ENCODE results near the gene EMP2.
"Not testable (repeated sequence)": the region's sequence is repeated elsewhere in the genome, so short reads cannot be mapped to it uniquely, and the experiment has no call there.

The EMP2 gene

DNA sequence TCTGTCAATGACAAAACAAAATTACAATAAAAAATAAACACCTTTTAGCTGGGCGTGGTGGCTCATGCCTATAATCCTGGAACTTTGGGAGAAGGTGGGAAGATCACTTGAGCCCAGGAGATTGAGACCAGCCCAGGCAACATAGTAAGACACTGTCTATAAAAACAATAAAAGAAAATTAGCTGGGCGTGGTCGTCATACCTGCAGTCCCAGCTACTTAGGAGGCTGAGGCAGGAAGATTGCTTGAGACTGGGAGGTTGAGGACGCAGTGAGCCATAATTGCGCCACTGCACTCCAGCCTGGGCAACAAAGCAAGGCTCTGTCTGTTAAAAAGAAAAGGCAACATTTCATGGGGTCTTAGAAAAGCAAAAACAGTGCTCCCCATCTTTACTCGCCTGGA, 32.7 kb downstream of the EMP2 start:
- DNase-seq: no peak

DNA sequence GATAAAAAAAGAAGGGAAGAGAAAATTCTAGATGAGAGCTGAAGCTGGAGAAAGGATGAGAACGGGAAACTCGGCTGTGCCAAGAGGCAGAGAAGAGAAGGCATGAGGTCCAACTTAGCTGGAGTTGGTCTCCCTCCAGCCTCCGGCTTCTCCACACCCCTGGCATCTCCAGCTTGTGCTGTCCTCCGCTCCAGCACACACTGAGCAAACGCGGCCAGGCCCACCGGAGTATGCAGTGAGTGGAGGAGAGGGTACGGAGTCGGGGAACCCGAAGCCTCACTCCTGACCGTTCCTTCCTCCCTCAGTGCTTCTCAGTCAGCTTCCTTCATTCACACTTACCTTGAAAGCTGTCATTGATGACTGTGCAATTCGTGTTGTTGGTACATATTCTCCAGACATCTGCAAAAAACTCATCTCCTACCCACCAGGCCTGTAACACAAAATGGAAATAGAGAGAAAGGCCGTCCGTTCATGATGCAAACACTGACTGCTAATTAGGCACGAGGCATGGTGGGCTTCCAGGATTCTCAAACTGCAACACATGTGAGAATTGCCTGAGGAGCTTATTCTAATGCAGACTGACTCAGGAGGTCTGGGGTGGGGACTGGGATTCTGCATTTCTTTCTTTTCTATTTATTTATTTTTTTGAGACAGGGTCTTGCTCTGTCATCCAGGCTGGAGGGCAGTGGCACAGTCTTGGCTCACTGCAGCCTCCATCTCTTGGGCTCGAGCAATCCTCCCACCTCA, 37.0 kb downstream of the EMP2 start:
- DNase-seq: no peak

DNA sequence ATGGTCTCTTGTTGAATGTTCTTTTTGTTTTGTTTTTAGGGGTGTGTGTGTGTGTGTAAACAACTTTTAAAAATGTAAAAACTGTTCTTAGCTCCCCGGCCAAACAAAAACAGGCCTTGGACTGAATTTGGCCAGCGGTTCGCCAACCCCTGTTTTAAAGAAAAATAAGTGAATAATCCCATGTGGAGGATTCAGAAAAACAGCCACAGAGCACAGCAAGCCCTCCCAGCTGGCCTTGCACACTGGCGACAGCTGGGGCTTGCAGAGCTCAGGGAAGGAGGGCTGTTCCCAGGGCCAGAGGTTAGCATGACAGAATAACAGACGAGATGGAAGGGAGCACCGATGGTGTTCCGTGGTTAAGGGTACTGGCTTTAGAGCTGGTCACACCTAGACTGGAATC, 39.0 kb downstream of the EMP2 start:
- no peak for DNase-seq

DNA sequence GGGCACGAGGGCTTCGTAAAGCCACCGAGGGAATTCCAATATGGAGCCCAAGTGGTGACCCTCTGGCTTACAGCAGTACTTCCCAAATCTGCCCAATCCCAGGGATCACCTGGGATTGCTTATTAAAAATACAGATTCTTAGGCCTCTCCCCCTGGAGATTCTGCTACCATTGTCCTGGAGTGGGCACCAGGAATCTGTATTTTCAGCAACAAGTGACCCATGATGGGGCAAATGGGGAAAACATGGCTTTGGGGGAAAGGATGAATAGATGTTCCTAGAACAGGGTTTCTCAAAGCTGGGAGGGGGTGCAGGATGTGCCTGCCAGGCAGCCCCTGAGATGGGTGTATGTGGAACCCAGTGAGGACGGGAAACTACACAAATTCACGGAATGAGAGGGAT, 40.6 kb downstream of the EMP2 start:
- DNase-seq: no peak

DNA sequence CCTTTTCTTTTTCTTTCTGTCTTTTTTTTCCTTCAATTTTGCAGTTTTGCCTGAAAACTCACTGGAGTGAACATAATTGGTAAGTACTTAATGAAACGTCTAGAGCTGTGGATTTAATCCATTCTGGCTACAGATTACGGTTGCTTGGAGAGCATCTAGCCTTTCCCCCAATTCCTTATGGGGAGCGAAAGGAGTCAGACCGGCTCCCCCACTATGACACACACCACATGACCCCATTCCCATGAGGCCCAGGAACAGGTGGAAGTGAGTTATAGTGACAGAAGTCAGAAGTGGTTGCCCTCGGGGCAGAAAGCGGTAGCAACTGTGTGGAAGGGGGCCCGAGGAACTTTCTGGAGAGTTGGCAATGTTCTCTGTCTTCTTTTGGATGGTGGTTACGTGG, 41.2 kb downstream of the EMP2 start:
- DNase-seq: no peak

DNA sequence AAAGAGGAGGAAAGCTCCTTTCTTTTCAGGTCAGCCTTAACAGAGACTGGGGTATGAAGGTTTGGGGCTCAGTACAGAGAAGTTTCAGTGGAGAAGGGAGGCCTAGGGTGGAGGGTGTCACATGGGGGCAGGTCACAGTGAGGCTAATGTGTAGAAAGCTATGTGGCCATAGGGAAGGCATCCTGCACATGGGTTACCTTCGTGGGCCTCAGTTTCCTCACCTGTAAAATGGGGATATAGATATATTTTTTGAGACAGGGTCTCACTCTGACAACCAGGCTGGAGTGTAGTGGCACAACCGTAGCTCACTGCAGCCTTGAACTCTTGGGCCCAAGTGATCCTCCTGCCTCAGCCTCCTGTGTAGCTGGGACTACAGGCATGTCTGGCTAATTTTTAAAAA, 41.8 kb downstream of the EMP2 start:
- no peak for DNase-seq

DNA sequence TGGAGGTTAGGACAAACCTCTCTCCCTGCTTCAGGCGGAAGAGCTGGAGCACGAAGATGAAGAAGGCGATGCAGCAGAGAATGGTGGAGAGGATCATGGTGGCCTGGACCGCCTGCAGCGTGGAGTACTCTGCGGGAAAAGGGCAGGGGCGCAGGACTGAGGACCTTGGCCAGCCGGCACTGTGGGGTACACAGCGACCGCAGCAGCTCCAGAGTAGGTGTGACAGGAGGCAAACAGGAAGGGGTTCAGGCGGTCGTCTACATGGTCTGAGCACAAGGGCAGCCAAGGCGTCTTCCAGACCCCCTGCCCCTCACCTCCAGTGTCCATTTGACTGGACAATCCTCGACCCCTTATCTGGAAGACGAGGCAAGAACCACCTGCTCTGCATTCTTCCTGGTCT, 42.5 kb downstream of the EMP2 start:
- DNase-seq: no peak

DNA sequence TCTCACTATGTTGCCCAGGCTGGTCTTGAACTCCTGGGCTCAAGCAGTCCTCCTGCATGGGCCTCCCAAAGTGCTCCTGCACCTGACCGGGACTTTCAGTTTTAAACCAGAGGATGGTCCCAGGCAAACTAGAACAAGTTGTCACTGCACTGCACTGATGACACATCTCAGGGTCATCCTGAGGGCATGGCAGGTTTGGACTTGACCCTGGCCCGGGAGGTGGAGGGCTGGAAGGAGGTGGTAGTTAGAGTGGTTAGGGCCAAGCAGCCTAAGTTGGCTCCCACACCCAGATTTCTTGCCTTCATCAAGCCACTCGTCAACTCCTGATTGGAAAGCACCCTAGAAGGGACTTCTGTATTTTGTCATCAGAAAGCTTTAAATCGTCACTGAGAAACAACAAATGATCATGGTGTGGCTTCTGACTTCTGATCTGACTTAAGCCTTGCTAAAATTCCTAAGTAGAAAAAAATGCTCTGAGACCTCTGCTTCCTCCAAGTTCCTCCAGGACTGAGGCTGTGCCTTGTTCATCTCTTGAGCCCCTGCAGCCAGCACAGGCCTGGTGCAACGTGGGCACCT, 43.5 kb downstream of the EMP2 start:
- no peak for DNase-seq

DNA sequence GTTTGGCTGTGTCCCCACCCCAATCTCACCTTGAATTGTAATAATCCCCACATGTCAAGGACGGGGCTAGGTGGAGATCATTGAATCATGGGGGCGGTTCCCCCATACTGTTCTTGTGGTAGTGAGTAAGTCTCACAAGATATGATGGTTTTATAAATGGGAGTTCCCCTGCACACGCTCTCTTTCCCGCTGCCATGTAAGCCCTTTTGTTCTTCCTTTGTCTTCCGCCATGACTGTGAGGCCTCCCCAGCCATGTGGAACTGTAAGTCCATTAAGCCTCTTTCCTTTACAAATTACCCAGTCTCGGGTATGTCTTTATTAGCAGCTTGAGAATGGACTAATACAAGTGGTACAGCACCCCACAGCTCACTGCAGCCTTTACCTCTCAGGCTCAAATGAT, 44.1 kb downstream of the EMP2 start:
- DNase-seq: not testable (repeated sequence)

DNA sequence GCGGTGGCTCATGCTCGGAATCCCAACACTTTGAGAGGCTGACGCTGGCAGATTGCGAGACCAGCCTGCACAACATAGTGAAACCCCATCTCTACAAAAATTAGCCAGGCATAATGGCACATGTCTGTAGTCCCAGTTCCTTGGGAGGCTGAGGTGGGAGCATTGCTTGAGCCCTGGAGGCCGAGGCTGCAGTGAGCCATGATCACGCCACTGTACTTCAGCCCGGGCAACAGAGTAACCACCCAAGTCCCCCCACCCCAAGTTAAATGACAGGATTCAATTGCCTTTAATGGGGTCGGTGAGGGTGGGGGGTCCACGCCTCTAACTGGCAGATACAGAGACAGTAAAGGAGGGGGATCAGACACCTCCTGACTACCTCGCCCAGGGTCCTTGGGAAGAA, 44.9 kb downstream of the EMP2 start:
- no peak for DNase-seq

DNA sequence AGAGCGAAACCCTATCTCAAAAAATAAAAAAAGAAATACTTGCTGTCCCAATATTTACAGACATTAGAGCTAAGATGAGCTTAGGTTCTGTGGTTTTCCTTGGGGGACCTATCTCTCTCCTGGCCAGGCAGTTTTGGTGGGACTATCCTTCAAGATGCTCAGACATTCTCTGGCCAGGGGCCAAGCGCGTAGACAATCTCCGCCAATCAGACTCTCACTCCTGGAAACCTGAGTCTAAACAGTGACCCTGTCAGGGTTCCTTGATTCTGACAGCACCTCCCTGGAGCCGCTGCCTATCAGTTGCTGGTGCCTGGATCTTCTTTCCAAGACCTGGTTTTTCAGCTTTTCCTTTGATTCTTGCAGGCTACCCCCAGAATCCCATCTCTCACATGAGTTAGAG, 45.6 kb downstream of the EMP2 start:
- no peak for DNase-seq

DNA sequence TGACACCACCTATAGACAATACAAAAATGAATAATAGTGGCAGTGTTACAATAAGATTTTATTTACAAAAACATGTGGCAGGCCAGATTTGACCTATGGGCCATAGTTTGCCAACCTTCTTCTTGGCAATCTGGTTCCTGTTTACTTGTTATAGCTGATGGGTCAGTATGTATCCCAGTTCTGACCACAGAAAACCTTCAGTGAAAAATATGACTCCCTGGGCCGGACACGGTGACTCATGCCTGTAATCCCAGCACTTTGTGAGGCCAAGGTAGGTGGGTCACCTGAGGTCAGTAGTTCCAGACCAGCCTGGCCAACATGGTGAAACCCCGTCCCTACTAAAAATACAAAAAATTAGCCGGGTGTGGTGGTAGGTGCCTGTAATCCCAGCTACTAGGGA, 46.8 kb downstream of the EMP2 start:
- DNase-seq: not testable (repeated sequence)

DNA sequence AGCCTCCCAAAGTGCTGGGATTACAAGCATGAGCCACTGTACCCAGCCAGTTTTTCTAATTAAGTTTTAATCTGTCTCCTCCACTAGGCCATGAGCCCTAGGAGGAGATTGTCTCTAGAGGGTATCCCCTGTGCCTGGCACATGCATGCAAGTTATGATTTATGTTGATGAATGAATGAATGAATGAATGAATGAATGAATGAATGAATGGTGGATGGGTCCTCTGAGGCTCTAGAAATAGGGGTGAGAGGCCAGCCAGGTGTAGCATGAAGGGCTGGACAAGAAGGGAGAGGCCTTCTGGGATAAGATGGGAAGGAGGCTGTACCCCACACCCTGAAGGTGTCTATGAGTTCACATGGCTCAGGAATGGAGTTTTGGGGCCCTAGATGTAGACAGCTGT, 48.8 kb downstream of the EMP2 start:
- no peak for DNase-seq

DNA sequence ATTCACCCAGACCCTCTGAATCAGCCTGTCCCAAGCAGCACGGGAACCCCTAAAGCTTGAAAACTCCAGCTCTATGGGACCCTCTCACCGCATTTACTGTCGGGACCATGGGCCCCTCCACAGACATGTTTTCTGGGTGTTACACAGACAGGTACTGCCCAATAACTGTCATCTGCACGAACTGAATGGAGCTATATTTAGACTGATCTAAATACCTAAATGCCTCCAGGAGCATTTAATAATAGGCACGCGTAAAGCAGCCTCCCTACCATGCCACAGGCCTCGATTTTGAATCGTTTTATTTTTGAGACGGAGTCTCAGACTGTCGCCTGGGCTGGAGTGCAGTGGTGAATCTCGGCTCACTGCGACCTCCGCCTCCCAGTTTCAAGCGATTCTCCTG, 49.7 kb downstream of the EMP2 start:
- no peak for DNase-seq

DNA sequence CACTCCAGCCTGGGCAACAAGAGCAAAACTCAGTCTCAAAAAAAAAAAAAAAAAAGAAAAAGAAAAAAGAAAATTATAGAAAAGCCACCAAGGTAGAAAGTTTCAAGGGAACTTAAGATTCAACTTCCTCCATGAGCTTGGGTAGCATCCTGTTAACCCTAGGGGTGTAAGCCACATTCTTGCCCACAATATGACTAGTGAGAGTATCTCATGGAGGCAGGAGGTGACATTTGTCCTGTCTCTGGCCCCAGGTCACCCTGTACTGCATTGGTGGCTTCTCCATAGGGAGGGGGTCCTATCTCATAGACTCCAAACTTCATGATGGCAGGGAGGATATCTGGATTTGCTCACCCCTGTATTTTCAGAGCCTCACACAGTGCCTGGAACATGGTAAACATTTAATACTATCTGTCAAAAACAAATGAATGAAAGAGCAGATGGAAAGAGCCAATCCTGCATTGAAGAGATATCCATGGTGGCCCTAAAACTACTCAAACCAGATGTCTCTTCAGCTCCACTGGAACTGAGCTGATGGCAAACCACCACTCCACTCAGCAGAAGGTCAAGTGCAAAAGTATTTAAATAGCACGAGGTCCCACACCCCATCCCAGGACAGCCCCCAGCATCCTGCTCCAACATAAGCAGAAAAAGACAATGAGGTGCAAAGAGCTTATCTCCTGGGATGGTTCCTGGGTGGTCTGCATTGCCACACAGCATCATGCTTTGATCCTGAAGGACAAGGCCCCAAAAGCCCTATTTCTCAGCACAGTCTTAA, 50.3 kb downstream of the EMP2 start:
- no peak for DNase-seq

DNA sequence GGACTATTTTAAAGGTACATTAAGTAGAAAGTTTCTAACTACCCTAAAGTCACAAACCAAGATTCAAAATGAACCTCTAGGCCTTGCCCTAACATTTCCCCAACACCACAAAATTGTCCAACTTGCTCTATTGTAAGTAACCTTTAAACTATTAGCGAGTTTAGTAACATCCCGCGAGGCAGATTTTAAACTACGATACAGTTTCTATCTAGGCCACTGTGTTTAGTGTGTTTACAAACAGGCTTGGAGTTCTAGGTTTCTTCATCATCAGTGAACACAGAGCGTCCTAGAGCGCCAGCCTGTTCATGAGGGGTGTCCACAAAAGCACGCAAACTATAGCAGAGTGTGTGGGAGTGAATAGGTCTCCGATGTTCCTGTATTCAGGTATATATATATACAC, 51.8 kb downstream of the EMP2 start:
- no peak for DNase-seq

DNA sequence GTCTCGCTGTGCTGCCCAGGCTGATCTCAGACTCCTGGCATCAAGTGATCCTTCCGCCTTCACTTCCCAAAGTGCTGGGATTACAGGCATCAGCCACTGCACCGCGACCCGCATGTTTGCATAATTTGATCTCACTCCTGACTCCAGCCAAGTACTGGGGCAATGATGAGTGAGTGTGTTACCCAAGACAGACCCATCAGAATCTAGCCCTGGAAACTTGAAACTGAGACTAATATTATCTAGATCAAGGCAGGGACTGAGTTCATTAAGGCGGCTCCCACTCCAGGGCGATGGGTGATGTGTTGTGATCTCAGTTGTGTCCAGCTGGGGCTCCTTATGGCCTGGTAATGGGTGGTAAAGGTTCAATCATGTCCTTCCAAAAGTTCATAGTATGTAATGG, 53.4 kb downstream of the EMP2 start:
- DNase-seq: no peak

DNA sequence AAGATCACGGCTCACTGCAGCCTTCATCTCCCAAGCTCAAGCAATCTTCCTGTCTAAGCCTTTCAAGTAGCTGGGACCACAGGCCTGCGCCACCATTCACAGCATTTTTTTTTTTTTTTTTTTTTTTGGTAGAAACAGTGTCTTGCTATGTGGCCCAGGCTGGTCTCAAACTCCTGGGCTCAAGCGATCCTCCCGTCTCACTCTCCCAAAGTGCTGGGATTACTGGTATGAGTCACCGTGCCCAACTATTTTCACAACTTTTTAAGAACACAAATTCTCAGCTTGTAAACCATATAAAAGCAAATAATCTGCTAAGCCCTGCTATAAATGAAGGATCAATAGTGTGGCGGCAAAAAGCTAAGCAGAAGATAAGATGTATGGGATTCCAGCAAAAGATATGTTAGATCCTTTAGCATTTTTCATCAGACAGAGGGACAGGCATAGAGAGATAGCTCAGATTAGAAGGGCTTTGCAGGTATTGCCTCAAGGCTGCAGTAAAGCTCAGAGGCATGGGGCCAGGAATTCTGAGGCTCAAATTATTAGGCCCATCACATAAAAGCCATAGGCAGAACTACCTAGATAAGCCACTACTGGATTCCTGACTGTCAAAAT, 55.1 kb downstream of the EMP2 start:
- no peak for DNase-seq

DNA sequence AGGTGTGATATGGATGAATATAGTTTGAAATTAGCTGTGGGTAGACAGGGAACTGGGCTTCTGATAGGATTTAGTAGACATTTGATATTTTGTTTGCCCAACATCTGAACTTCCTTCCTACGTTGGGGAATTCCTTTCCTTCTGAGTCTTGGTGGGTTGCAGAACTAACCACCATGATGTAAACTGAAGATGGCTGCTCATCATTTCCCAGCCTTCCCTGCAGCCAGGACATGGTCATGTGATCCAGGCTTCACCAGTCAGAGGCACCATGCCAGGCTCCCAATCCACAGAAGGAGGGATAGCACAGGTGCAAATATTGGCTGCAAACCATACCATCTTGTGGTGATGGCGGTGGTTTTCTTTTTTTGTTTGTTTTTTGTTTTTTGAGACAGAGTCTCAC, 57.4 kb downstream of the EMP2 start:
- DNase-seq: no peak

DNA sequence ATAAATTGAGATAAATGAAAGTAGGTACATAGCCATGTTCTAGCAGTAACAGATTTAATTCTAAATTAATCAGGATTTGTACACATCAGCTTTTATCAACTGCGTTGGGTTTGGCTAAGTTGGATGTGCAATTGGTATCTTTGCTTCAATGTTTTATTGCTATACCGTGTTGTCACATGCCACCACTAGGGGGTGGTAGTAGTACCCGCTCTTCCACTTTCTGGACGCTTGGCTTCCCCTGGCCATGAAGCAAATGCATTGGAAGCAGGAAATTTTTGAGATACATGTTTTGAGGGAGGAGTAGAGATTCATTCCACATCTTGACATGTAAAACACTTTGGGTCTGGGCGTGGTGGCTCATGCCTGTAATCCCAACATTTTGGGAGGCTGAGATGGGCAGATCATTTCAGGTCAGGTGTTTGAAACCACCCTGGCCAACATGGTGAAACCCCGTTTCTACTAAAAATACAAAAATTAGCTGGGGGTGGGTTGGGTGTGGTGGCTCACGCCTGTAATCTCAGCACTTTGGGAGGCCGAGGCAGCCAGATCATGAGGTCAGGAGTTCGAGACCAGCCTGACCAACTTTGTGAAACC, 58.6 kb downstream of the EMP2 start:
- DNase-seq: peak in 1 of 2 experiments; percentile 9

DNA sequence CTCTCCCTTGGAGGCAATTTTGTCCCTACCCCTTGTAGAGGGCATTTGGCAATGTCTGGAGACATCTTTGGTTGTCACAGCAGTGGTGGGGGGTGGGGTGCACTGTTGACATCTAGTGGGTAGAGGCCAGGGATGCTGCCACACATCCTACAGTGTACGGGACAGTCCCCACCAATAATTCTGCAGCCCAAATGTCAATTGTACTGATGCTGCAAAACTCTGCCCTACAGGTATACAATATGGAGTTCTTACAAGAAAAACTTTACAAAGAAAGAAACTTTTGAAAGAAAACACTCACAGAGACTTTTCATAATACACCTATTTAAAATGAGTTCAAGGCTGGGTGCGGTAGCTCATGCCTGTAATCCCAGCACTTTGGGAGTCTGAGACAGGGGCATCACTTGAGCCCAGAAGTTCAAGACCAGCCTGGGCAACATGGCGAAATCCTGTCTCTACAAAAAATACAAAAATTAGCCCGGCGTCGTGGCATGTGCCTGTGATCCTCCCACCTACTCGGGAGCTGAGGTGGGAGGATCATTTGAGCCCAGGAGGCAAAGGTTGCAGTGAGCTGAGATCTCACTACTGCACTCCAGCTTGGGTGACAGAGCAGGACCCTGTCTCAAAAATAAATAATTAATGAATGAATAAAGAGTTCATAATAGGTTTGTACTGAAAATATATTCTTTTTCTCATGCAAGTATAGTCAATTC, 59.4 kb downstream of the EMP2 start:
- no peak for DNase-seq

DNA sequence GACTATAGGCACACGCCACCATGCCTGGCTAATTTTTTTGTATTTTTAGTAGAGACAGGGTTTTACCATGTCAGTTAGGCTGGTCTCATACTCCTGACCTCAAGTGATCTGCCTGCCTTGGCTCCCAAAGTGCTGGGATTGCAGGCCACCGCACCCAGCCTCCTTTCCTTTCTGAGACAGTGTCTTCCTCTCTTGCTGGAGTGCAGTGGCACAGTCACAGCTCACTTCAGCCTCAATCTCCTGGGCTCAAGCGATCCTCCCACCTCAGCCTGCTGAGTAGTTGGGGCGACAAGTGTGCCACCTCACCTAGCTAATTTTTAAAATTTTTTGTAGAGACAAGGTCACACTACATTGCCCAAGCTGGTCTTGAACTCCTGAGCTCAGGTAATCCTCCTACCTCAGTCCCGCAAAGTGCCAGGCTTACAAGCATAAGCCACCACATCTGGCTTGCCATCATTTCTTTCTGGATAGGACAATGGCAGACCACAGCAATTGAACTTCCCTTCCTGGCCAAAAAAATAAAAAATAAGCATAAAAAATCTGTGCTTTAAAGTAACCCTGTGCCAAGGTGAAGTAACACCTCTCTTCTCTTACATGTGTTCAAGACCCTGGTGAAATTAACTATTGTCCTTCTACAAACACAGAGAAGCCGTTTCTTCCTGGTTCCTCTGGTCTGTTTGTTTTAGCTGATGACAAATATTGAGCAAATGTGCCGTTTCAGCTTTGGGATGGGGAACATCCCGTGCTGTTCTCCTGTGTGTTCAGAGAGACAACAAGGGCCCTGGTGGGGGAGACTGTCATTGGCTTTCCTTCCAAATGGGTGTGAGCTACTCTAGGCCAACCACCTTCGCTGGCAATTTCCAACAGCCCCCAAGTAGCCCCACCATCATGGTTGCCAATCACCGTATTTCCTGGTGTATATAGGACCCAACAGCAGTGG, 60.2 kb downstream of the EMP2 start:
- no peak for DNase-seq

Measured in activated CD4-positive, alpha-beta T cell treated with anti-CD3 and anti-CD28 coated beads, Interleukin-2, amount 50 U/mL, for 4 hours (primary cell).